HG03108 (cell line): ENCODE data around the gene TBC1D9.

Source experiments
- ATAC-seq: cut with Tn5 transposase; IDR thresholded peaks from one replicate; pipeline ENCODE4 v1.9.1; 2021; ENCODE audit warnings: moderate library complexity; ENCODE audit not compliant: unreplicated experiment

TBC1D9 gene

GRCh38 chr4:140725556-140725955, 30.6 kb downstream of the TBC1D9 start:
- no peak for ATAC-seq

DNA sequence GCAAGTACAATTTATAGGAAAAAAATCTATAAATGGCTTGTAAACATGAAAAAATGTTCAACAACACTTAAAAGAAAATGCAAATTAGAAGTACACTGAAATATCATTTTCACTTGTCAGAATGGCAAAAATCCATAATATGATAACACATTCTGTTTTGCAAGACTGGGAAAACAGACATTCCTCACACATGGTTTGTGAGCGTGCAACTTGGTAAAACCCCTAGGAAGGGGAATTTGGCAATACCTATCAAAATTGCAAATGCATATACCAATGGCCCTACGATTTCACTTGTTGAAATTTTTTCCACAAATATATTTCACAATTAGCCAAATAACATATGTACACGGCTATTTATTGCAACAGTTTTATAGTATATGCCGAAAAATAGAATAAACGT, 31.4 kb downstream of the TBC1D9 start:
- no peak for ATAC-seq

DNA sequence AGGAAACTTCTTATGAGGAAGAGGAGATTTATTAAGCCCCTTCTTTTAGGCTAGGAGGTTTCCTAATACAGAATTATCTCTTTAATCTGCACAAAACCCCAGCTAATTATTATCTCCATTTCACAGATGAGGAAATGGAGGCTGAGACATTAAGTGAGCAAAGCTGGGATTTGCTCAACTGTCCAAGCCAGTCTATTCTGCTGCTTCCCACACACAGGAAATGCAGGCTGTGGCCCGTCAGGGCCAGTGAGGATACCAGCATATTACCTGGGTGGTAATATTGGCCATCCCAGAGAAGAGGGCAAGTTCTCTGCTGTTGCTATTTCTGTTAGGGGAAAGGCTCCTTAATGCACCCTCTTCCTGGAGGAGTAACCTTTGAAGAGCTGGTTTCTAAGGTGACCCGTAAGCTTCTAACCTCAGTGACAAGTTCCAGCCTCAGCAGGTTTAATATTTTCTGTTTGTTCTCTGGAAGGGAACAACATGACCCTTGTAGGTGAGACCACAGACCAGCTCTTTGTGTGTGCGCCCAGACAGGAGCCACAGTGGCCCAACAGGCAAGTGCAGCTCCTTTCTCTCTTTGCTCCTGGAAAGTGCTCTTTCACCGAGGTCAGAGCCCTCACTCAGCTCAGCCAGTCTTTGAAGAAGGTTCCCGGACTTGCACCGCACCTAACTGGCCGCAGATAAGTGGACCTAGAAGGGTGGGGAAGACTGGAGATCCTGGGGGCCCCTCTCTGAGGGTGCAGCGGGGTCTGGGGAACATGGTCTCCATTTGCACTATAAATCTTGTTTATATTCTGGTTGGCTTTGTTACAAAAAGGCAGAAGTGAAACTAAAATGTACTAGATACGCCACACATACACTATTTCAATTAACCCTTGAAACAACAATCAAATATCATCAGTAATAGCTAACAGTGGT, 35.5 kb downstream of the TBC1D9 start:
- ATAC-seq: no peak

- peak; percentile 62 for ATAC-seq
These were observed 36.5 kb downstream of the TBC1D9 start for GRCh38 chr4:140719686-140720085.

- no peak for ATAC-seq
These were observed 37.2 kb downstream of the TBC1D9 start for GRCh38 chr4:140719022-140719421.

DNA sequence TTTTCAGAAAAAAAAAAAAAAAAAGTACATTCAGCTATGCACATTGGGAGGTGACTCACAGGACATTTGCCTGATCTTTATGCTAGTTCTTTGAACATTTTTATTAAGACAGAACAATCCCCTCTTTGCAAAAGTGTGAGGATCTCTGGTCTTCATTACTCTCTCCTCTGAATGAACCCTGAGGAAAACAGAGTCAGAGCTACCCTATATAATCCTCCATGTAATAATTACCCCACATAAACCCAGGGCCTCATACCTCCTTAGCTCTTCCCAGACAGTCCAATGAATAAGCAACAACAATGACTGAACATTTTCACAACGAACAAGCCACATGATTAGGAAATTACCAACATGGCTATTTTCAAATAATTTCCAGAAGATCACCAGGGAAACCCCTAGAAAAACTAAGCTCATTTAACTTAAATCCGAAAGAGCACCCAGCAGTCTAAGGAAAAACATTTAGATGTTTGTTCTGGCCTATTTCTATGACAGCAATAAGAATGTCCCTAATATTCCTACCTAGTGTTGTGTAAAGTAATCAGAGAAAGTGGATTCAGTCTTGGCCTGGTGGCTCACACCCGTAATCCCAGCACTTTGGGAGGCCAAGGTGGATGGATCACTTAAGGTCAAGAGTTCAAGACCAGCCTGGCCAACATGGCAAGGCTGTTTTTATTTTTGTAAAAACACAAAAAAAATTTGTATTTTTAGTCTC, 37.8 kb downstream of the TBC1D9 start:
- no peak for ATAC-seq

DNA sequence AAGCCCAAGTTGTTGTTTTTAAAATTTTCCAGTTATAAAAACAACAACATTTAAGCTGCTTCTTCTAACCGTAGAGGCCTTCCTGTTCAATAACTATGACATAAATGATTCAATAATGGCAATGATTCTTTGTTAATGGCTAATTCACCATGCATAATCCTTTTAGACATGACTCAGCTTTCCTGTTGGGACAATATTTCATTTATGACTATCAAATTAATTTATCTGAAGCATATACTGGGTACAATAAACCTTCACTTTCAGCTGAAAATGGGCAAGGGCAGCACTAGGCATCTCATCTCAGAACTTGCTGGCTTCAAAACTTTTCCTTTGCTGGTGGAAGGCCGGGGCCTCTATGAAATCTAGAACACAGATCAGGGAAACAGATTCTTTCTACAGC, 38.9 kb downstream of the TBC1D9 start:
- no peak for ATAC-seq

DNA sequence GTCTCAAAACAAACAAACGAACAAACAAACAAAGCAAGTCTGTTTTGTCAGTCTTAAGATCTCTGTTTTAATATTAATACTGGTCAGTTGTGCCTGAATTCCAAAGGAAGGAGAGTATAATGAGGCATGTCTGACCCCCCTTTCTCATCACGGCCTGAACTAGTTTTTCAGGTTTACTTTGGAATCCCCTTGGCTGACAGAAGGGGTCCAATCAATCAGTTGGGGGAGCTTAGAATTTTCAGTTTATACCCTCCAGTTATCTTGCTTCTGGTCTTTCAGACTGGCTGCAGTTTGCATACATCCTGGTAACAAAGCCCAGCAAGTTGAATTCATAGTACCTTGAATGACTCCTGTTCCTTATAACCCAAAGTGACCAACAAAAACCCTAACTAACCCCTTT, 41.1 kb downstream of the TBC1D9 start:
- ATAC-seq: no peak

DNA sequence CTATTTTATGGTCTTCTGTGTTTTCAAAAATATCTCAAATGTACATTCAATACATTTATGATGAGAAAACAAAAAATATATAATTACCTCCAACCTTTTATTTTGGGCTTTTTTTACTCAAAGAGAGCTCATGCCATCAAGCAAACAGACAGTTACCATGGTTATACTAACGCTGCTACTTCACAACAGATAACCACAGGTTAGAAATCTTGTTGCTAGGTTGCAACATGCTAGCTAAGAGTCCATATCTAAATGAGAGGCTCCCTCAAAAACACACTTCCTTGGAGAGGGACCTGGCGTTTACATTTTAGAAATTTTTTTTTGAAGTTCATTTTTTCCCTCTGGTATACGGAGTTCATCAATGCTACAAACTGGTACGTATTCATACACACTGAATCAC, 44.3 kb downstream of the TBC1D9 start:
- ATAC-seq: no peak

- ATAC-seq: no peak
These were observed 45.1 kb downstream of the TBC1D9 start for GRCh38 chr4:140710908-140711622.

- ATAC-seq: no peak
These were observed 48.9 kb downstream of the TBC1D9 start for GRCh38 chr4:140707325-140707724.

DNA sequence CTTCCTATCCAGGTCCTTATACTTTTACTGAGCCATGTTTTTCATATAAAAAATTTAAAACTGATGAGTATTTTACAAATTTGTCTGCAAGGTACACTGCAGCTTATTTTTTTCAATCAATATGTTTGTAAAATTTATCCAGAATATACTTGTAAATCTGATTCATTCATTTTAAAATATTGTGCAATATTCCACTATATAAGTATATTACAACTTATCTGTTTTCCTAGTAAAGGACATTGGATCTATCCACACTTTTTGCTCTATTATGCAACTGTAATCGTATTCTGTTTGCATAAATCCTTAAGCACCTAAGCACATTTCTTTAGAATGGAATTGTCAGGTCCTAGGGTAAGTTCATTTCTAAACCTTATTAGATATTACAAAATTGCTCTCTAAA, 49.5 kb downstream of the TBC1D9 start:
- ATAC-seq: no peak

GRCh38 chr4:140706276-140706625, 49.9 kb downstream of the TBC1D9 start:
- ATAC-seq: no peak

GRCh38 chr4:140705625-140706275, 50.4 kb downstream of the TBC1D9 start:
- no peak for ATAC-seq

DNA sequence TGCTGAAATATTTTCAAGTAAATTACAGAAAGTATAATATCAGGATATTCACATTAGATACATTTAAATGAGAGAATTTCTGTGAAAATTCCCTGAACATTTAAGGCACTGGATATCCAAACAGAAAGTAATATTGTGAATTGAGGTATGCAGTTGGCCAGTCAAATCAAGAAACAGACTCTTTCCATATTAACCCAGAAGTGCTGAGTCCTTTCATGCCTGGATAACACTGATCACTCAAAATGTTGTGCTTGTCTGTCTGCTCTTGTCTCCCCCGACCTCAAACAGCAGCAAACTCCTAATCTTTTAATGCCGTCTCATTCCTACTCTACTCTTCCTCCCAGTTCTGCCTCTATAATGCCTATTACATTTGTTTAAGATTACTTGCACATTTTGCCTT, 51.2 kb downstream of the TBC1D9 start:
- ATAC-seq: no peak

DNA sequence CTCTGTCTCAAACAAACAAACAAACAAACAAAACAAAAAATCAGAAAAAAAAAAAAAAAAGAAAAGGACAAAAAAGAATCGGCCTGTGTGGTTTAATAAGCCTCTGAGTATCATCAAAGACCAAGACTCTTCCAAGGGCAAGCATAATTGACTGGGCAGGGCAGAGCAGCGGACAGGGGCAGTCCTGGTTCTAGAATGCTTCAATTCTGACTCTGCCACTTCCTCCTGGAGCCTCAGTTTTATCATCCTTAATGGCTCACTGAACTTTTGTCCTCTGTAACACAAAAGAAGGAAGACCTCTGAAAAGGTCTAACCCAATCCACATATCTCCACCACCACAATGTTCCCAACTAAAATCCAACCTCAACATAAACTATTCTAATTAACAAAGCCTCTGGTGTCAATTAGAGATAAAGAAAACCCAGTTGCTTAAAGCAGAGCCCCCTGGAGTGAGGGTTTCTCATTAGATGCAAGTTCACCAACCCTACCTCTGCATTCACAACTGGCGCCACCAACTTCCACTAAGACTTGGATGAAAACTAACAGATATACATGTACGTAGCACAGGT, 51.7 kb downstream of the TBC1D9 start:
- no peak for ATAC-seq

- no peak for ATAC-seq
These were observed 52.7 kb downstream of the TBC1D9 start for GRCh38 chr4:140703463-140703862.

DNA sequence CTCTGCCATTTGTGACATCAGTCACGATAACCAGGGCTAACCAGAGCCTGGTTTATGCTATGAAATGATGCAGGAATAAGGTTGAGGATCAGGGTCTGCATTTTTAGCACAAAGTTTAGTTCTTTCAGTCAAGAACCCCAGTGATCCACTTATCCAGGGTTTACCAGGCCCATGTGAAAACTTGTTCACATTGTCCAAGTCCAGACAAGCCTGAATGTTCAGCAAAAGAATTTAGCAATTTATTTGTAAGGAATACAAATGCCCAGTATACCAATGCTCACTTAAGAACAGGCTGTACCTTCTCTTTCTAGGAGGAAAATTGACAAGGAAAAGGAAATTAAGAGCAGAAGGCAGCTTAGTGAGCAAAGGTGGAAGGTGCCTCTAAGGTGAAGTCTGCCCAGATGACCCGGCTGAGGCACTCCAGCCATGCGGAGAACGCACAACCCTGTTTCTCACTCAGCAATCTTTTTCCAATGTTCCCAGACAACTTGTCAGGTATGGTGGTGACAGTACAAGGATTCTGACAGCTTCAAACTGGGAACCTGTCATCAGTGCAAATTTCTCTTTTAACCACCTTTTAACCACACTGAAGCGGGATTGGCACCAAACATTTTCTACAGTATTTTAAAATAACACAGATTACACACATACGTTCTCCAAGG, 54.0 kb downstream of the TBC1D9 start:
- ATAC-seq: no peak

GRCh38 chr4:140701071-140701470, 55.1 kb downstream of the TBC1D9 start:
- ATAC-seq: no peak
